ENCODE data around the gene OR6M1.

OR6M1 gene

GRCh38 chr11:123806249-123806648 is at the start of gene OR6M1:
Gene OR6M1 (minus strand): TSS chr11:123806349. CDS start chr11:123806349, 0 bp downstream.
- no peak within 1 kb of the TSS for H3K4me3 ChIP-seq (ENCODE audit: low read depth, low read length)
- DNase-seq (ENCODE audit: low read depth), result no peak
- in situ Hi-C loops (cut with HindIII; ENCODE audit: low sequenced_read_pairs), result no loop called here
- no peak for TF ChIP-seq CTCF (IDR thresholded peaks at IDR 0.05; ENCODE audit: low read depth, low read length, missing control alignments)

- in situ Hi-C loops (cut with HindIII; ENCODE audit: low sequenced_read_pairs), result no loop called here
- TF ChIP-seq CTCF (IDR thresholded peaks at IDR 0.05; ENCODE audit: low read depth, low read length, missing control alignments), result no peak
- no peak overlapping the region for H3K4me3 ChIP-seq (ENCODE audit: low read depth, low read length)
- DNase-seq (ENCODE audit: low read depth), result no peak
Measured at GRCh38 chr11:123853038-123853437, 46.9 kb upstream of the OR6M1 start.

GRCh38 chr11:123852321-123852720 is 46.2 kb upstream of the OR6M1 start:
- TF ChIP-seq CTCF (IDR thresholded peaks at IDR 0.05; ENCODE audit: low read depth, low read length, missing control alignments), result no peak
- no peak for DNase-seq (ENCODE audit: low read depth)
- in situ Hi-C loops (cut with HindIII; ENCODE audit: low sequenced_read_pairs), result no loop called here
- no peak overlapping the region for H3K4me3 ChIP-seq (ENCODE audit: low read depth, low read length)

GRCh38 chr11:123851110-123851509 is 45.0 kb upstream of the OR6M1 start:
- TF ChIP-seq CTCF (IDR thresholded peaks at IDR 0.05; ENCODE audit: low read depth, low read length, missing control alignments), result no peak
- no peak for DNase-seq (ENCODE audit: low read depth)
- in situ Hi-C loops (cut with HindIII; ENCODE audit: low sequenced_read_pairs), result no loop called here
- no peak overlapping the region for H3K4me3 ChIP-seq (ENCODE audit: low read depth, low read length)

GRCh38 chr11:123841174-123841573 is 35.0 kb upstream of the OR6M1 start:
- H3K4me3 ChIP-seq (ENCODE audit: low read depth, low read length), result no peak overlapping the region
- no peak for TF ChIP-seq CTCF (IDR thresholded peaks at IDR 0.05; ENCODE audit: low read depth, low read length, missing control alignments)
- no peak for DNase-seq (ENCODE audit: low read depth)
- in situ Hi-C loops (cut with HindIII; ENCODE audit: low sequenced_read_pairs), result no loop called here

- no peak for DNase-seq (ENCODE audit: low read depth)
- no peak overlapping the region for H3K4me3 ChIP-seq (ENCODE audit: low read depth, low read length)
- no peak for TF ChIP-seq CTCF (IDR thresholded peaks at IDR 0.05; ENCODE audit: low read depth, low read length, missing control alignments)
- in situ Hi-C loops (cut with HindIII; ENCODE audit: low sequenced_read_pairs), result no loop called here
Measured at GRCh38 chr11:123839131-123839530, 33.0 kb upstream of the OR6M1 start.

GRCh38 chr11:123838659-123839058 is 32.5 kb upstream of the OR6M1 start:
- TF ChIP-seq CTCF (IDR thresholded peaks at IDR 0.05; ENCODE audit: low read depth, low read length, missing control alignments), result no peak
- in situ Hi-C loops (cut with HindIII; ENCODE audit: low sequenced_read_pairs), result no loop called here
- H3K4me3 ChIP-seq (ENCODE audit: low read depth, low read length), result no peak overlapping the region
- no peak for DNase-seq (ENCODE audit: low read depth)

All from astrocyte of the cerebellum (primary cell).